Vagina (tissue), 2 donors: ENCODE data around the gene SLC37A2. TPM values are rescaled to one million over a fixed set of nuclear protein-coding genes. Genes with fewer than 3 reads are reported as not detected.

ENCODE experiments used
- DNase-seq, 2 donors: peaks; one replicate each; pipeline ENCODE4 v3.0.0-alpha.2; 2017; ENCODE audit errors: extremely low spot score in 2 of 2
- H3K27ac ChIP-seq: fragments of 200-600 bp; sonication (generic); one replicate; pipeline ENCODE4 v1.5.1; 2019
- H3K27me3 ChIP-seq: fragments of 200-600 bp; sonication (generic); one replicate; pipeline ENCODE4 v1.5.1; 2019
- H3K36me3 ChIP-seq, 2 donors: fragments of 200-600 bp; sonication (generic); one replicate each; pipeline ENCODE4 v1.5.1; 2017 to 2019
- H3K4me1 ChIP-seq: fragments of 200-600 bp; sonication (generic); one replicate; pipeline ENCODE4 v1.5.1; 2019
- H3K4me3 ChIP-seq, 2 donors: fragments of 200-600 bp; sonication (generic); 1 replicate in 1 of 2; 2 replicates in 1 of 2; pipeline ENCODE4 v1.5.1; 2016 to 2019
- H3K9me3 ChIP-seq: fragments of 200-600 bp; sonication (generic); one replicate; pipeline ENCODE4 v1.5.1; 2019
- CTCF ChIP-seq, 3 experiments: fragments of 450-650 bp in 2 of 3; fragments of 200-600 bp in 1 of 3; sonication (generic) in 1 of 3; IDR thresholded peaks; one replicate each; pipeline ENCODE4 v1.5.1; 2017 to 2019; ENCODE audit warnings: antibody characterized with exemption in 3 of 3, mild to moderate bottlenecking in 2 of 3, moderate library complexity in 2 of 3
- POLR2A ChIP-seq, 2 donors: fragments of 450-650 bp; IDR thresholded peaks; one replicate each; pipeline ENCODE4 v1.6.1; 2017; ENCODE audit warnings: antibody characterized with exemption in 2 of 2, mild to moderate bottlenecking in 2 of 2, moderate library complexity in 2 of 2
- POLR2AphosphoS5 ChIP-seq, 2 donors: sonication (generic); formaldehyde crosslinking; IDR thresholded peaks; one replicate each; pipeline ENCODE4 v1.9.0; 2017; ENCODE audit warnings: antibody characterized with exemption in 2 of 2, mild to moderate bottlenecking in 2 of 2, low read depth in 1 of 2; ENCODE audit not compliant: insufficient read depth in 1 of 2
- intact Hi-C: fragments of 100-400 bp; cut with DNase I; formaldehyde crosslinking; loops from one replicate; pipeline ENCODE4 v1.15.1; 2023
- total RNA-seq: library from RNA; depleted of rRNA; stranded (reverse); fragments of >200 nt; gene quantifications from one replicate; pipeline ENCODE4 v1.2.3, GENCODE V29; 2016

Gene SLC37A2
- total RNA-seq, 1 donor from 2014 or later, result 22.6 TPM

- DNase-seq, result no peak
- no peak overlapping the region for H3K27ac ChIP-seq
- TF ChIP-seq CTCF (IDR thresholded peaks at IDR 0.05) (no peak), POLR2A (IDR thresholded peaks at IDR 0.05) (no peak), POLR2AphosphoS5 (IDR thresholded peaks at IDR 0.05; ENCODE audit: insufficient read depth in 1 of 2, low read depth in 1 of 2) (no peak)
- no peaks in the 10 kb centered on the region for H3K9me3 ChIP-seq
- peaks cover 0 to 9% of the 10 kb centered on the region in 2 donors for H3K36me3 ChIP-seq
- no peaks in the 10 kb centered on the region for H3K4me1 ChIP-seq
- intact Hi-C loops, result no loop called here
- no peak overlapping the region for H3K4me3 ChIP-seq
- no peaks in the 10 kb centered on the region for H3K27me3 ChIP-seq
Measured at GRCh38 chr11:125094731-125095130, 31.6 kb downstream of the SLC37A2 start.

GRCh38 chr11:125100136-125100535 lies 37.0 kb downstream of the SLC37A2 start:
- TF ChIP-seq CTCF (IDR thresholded peaks at IDR 0.05) (no peak), POLR2A (IDR thresholded peaks at IDR 0.05) (no peak), POLR2AphosphoS5 (IDR thresholded peaks at IDR 0.05; ENCODE audit: insufficient read depth in 1 of 2, low read depth in 1 of 2) (no peak)
- no peak overlapping the region for H3K4me3 ChIP-seq
- intact Hi-C loops, result no loop called here
- no peaks in the 10 kb centered on the region for H3K4me1 ChIP-seq
- no peaks in the 10 kb centered on the region for H3K27me3 ChIP-seq
- H3K9me3 ChIP-seq, result no peaks in the 10 kb centered on the region
- DNase-seq, result no peak
- H3K36me3 ChIP-seq, result peaks cover 0 to 14% of the 10 kb centered on the region in 2 donors
- H3K27ac ChIP-seq, result no peak overlapping the region

DNA sequence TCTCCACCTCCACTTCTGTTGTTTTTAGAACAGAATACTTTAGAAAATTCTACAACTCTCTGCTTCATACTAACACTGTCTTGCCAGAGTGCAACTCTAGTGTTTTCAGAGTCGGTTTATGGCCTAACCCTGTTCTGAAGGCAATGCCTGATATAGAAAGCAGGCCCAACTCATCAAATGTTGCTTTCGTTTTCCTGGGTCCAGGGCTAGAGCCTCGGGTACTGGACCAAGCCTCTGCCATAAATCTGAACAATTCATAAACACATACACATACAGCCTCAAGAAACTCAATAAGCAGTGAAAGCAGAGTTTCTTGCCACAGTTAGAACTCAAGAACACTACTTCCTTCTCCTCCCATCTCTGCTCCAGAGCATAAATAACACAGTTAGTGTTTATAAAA lies 38.5 kb downstream of the SLC37A2 start:
- no peaks in the 10 kb centered on the region for H3K27me3 ChIP-seq
- H3K4me3 ChIP-seq, result no peak overlapping the region
- H3K9me3 ChIP-seq, result no peaks in the 10 kb centered on the region
- H3K36me3 ChIP-seq, result peaks cover 0 to 12% of the 10 kb centered on the region in 2 donors
- no peak overlapping the region for H3K27ac ChIP-seq
- no peaks in the 10 kb centered on the region for H3K4me1 ChIP-seq
- TF ChIP-seq CTCF (IDR thresholded peaks at IDR 0.05) (no peak), POLR2A (IDR thresholded peaks at IDR 0.05) (no peak), POLR2AphosphoS5 (IDR thresholded peaks at IDR 0.05; ENCODE audit: insufficient read depth in 1 of 2, low read depth in 1 of 2) (no peak)
- no peak for DNase-seq
- intact Hi-C loops, result no loop called here

DNA sequence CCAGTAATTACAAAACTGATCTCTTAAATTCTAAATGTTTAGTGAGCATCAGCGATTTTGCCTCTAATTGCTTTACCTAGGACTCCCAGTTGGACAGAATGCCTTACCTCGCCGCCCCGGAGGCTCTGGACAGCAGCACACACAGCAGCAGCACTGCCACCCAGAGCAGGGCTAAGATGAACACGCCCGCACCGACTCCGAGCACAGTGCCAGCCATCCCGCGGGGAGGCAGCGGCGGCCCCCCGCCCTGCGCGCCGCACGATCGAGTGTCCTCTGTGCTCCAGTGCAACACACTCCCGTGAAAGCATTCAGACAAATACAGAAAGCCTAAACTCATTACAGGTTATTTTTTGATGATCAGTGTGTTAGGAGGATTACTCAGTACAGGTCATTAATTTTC lies 38.9 kb downstream of the SLC37A2 start:
- no peaks in the 10 kb centered on the region for H3K9me3 ChIP-seq
- DNase-seq, result no peak
- no peaks in the 10 kb centered on the region for H3K27me3 ChIP-seq
- H3K4me3 ChIP-seq, result no peak overlapping the region
- TF ChIP-seq POLR2AphosphoS5 (IDR thresholded peaks at IDR 0.05; ENCODE audit: insufficient read depth in 1 of 2, low read depth in 1 of 2), result no peak
- no peak for TF ChIP-seq CTCF (IDR thresholded peaks at IDR 0.05)
- no peak for TF ChIP-seq POLR2A (IDR thresholded peaks at IDR 0.05)
- intact Hi-C loops, result no loop called here
- H3K27ac ChIP-seq, result no peak overlapping the region
- no peaks in the 10 kb centered on the region for H3K4me1 ChIP-seq
- H3K36me3 ChIP-seq, result peaks cover 0 to 8% of the 10 kb centered on the region in 2 donors

GRCh38 chr11:125102510-125102909 lies 39.4 kb downstream of the SLC37A2 start:
- no peaks in the 10 kb centered on the region for H3K27me3 ChIP-seq
- no peaks in the 10 kb centered on the region for H3K4me1 ChIP-seq
- DNase-seq, result no peak
- TF ChIP-seq POLR2AphosphoS5 (IDR thresholded peaks at IDR 0.05; ENCODE audit: insufficient read depth in 1 of 2, low read depth in 1 of 2), result no peak
- TF ChIP-seq CTCF (IDR thresholded peaks at IDR 0.05), result no peak
- TF ChIP-seq POLR2A (IDR thresholded peaks at IDR 0.05), result no peak
- intact Hi-C loops, result no loop called here
- no peaks in the 10 kb centered on the region for H3K9me3 ChIP-seq
- peaks cover 0 to 6% of the 10 kb centered on the region in 2 donors for H3K36me3 ChIP-seq
- no peak overlapping the region for H3K4me3 ChIP-seq
- H3K27ac ChIP-seq, result no peak overlapping the region
